Activated CD8-positive, alpha-beta T cell treated with anti-CD3 and anti-CD28 coated beads, Interleukin-2, amount 10 ng/mL, durations not matched to agents 7 days and 5 days (primary cell): ENCODE measurements around the gene WDTC1. TPM values are rescaled to one million over a fixed set of nuclear protein-coding genes. Genes with fewer than 3 reads are reported as not detected.

ENCODE experiments used
- ATAC-seq: fragments of 150-1000 bp; cut with Tn5 transposase; one replicate; pipeline ENCODE4 v1.10.0; 2021; ENCODE audit warnings: moderate library complexity
- CTCF ChIA-PET: fragments of 350-600 bp; sonication (Branson Sonifier 250); formaldehyde crosslinking; loops from one replicate; lab custom pipeline; 2021; ENCODE audit warnings: antibody characterized with exemption; lab: Charles Lee
- POLR2A ChIA-PET: fragments of 350-600 bp; sonication (Branson Sonifier 250); formaldehyde crosslinking; loops from one replicate; lab custom pipeline; 2021; ENCODE audit warnings: antibody characterized with exemption; lab: Charles Lee
- DNase-seq: peaks from one replicate; pipeline ENCODE4 v3.0.0-alpha.2; 2020
- H3K27ac Mint-ChIP-seq: one replicate; pipeline ENCODE4 v1.8.0; 2021; ENCODE audit warnings: mild to moderate bottlenecking, mixed read lengths
- H3K27me3 Mint-ChIP-seq: one replicate; pipeline ENCODE4 v1.8.0; 2021; ENCODE audit warnings: low read depth, mixed read lengths
- H3K36me3 Mint-ChIP-seq: one replicate; pipeline ENCODE4 v1.8.0; 2021; ENCODE audit warnings: low read depth, mixed read lengths
- H3K4me1 Mint-ChIP-seq: one replicate; pipeline ENCODE4 v1.8.0; 2021; ENCODE audit warnings: low read depth, mixed read lengths
- H3K4me3 Mint-ChIP-seq: one replicate; pipeline ENCODE4 v1.8.0; 2021; ENCODE audit warnings: mild to moderate bottlenecking, mixed read lengths
- H3K9me3 Mint-ChIP-seq: one replicate; pipeline ENCODE4 v1.8.0; 2022; ENCODE audit warnings: mixed read lengths; ENCODE audit not compliant: insufficient read depth
- total RNA-seq, 2 experiments: library from RNA; stranded (reverse); gene quantifications; one replicate each; pipeline ENCODE4 v1.2.3, GENCODE V29; 2021

Gene WDTC1
- total RNA-seq, 2 experiments from 2014 or later, result 24.7 to 25.0 TPM

- DNase-seq (peak; percentile 90), ATAC-seq (peak; percentile 82)
- no peaks in the 10 kb centered on the region for H3K9me3 Mint-ChIP-seq
- POLR2A ChIA-PET, result interaction anchor here (0.7 to 4.9 kb wide), 13 partner anchors 8 to 61 kb away, joined by 3 to 56 read pairs (median 5); partner anchors contain the start of genes MAP3K6 and SYTL1
- H3K27ac Mint-ChIP-seq, result peak overlapping the region; percentile 97
- peak overlapping the region; percentile 78 for H3K4me3 Mint-ChIP-seq
- CTCF ChIA-PET, result interaction anchor here (0.6 to 6.7 kb wide), 36 partner anchors 9 to 416 kb away, joined by 3 to 99 read pairs (median 5); partner anchors contain the start of genes CD164L2, FCN3, MAP3K6 and STX12
- H3K36me3 Mint-ChIP-seq, result no peaks in the 10 kb centered on the region
- peaks cover 9% of the 10 kb centered on the region for H3K27me3 Mint-ChIP-seq
- peaks cover 48% of the 10 kb centered on the region for H3K4me1 Mint-ChIP-seq
These were observed 123.0 kb downstream of the WDTC1 start for GRCh38 chr1:27357281-27358037.

Other genes starting within 250 kb of the WDTC1 start
- gene TRNP1, start 240.9 kb upstream of the WDTC1 start, total RNA-seq, result not detected
- not detected for gene TENT5B, start 221.8 kb upstream of the WDTC1 start, total RNA-seq
- gene SLC9A1, start 79.5 kb upstream of the WDTC1 start, total RNA-seq, result 10 to 100 TPM; 28.3 to 29.0 TPM
- 10 to 100 TPM; 35.2 to 38.5 TPM for gene TMEM222, start 87.5 kb downstream of the WDTC1 start, total RNA-seq
- 10 to 100 TPM; 81.0 to 83.1 TPM for gene SYTL1, start 107.4 kb downstream of the WDTC1 start, total RNA-seq
- 10 to 100 TPM in 1 of 2 experiments, 1 to 10 TPM in 1; 7.8 to 12.3 TPM for gene MAP3K6, start 132.3 kb downstream of the WDTC1 start, total RNA-seq
- not detected for gene FCN3, start 140.2 kb downstream of the WDTC1 start, total RNA-seq
- not detected for gene CD164L2, start 148.7 kb downstream of the WDTC1 start, total RNA-seq
- gene GPR3, start 158.0 kb downstream of the WDTC1 start, total RNA-seq, result under 1 TPM; 0.47 to 0.66 TPM